ENCODE measurements around the gene BCL2A1. TPM values are rescaled to one million over a fixed set of nuclear protein-coding genes. Genes with fewer than 3 reads are reported as not detected.

Gene BCL2A1
- total and polyA plus RNA-seq, 10 donors: 34.4 to 180 (median 54.2) TPM

DNA sequence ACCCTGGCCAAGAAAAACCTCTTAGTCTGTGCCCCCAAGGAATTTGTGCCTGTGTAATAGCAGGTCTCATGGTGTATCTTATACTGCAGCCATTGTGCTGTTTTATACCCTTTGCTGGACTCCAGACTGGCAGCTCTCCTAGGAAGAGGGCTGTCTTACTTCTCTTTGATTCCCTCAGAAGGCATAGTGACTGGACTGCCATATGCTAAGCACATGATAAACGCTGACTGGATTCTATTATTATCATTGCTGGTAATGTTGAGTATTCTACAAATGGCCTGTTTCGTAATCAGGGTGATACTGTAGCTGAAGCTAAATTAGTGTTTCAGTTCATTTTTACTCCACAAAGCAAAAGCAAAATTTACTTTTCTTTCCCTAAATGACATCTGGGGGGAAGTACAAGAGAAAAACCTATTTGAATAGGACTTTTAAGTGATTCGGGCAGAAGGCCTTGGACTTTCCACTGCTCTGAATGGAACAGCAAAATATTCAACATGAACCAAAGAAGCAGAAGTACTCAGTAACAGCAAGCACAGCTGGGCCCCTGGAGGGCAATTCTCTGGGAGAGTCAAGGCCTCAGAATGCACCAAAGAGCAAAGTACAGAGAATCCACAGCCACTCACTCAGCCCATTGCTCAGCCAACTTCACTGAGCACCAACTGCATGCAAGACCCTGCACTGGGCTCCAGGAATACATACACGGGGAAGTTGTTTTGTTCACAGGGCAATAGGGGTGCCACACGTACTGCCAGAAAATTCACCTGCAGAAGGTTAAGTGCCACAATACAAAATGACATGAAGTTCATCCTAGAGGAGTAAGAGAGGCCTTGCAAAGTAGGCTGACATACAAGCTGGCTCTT is 7.9 kb upstream of the BCL2A1 start:
- Histone ChIP-seq H3K4me3 (peak overlapping the region in 1 of 8 donors; percentile 3), H3K4me1 (peaks cover 9 to 72% (median 51%) of the 10 kb centered on the region in 6 donors), H3K36me3 (no peaks in the 10 kb centered on the region), H3K9me3 (no peaks in the 10 kb centered on the region), H3K27me3 (replicated peaks in 1 of 7) (no peaks in the 10 kb centered on the region), H3K27ac (peak overlapping the region in 7 of 8 donors; percentile 44 to 91 (median 84))
- TF ChIP-seq POLR2AphosphoS5 (IDR thresholded peaks at IDR 0.05): no peak
- no peak for TF ChIP-seq CTCF (IDR thresholded peaks at IDR 0.05 in 8 of 11, conservative IDR thresholded peaks at IDR 0.05 in 3 of 11)
- TF ChIP-seq POLR2A (IDR thresholded peaks at IDR 0.05): no peak
- 42 to 59% (median 52%) methylated on average over 5 of the region's 5 CpGs for WGBS, 5 donors
- DNase-seq: peak; percentile 77
- intact Hi-C loops (cut with DNase I; ENCODE audit: low total_unique reads): no loop called here

DNA sequence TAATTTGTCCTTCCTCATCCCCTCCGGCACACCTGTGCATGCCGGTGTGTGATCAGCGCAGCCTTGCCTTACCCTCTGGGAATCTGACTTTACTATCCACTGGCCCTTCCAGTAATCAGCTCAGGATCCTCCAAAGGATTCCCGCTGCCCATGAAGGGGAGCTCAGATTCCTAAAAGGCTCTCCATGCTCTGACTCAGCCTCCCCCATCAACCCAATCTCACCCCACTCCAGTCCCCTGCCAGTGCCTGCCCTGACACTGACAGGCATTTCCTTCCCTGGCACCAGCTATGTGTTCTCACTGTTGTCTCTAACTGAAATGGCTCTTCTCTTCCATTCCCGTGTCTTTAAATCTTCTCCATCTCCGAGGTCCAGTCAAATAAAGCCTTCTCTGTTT is 7.3 kb upstream of the BCL2A1 start:
- TF ChIP-seq CTCF (IDR thresholded peaks at IDR 0.05 in 8 of 11, conservative IDR thresholded peaks at IDR 0.05 in 3 of 11): no peak
- no peak for TF ChIP-seq POLR2A (IDR thresholded peaks at IDR 0.05)
- no peak for TF ChIP-seq POLR2AphosphoS5 (IDR thresholded peaks at IDR 0.05)
- peak overlapping the region in 1 of 8 donors; percentile 3 for H3K4me3 ChIP-seq
- intact Hi-C loops (cut with DNase I; ENCODE audit: low total_unique reads): no loop called here
- H3K27me3 ChIP-seq (replicated peaks in 1 of 7): no peaks in the 10 kb centered on the region
- H3K36me3 ChIP-seq: no peaks in the 10 kb centered on the region
- H3K9me3 ChIP-seq: no peaks in the 10 kb centered on the region
- WGBS, 5 donors: 77 to 95% (median 84%) methylated on average over 6 of the region's 6 CpGs
- H3K4me1 ChIP-seq: peaks cover 9 to 78% (median 56%) of the 10 kb centered on the region in 6 donors
- DNase-seq: peak; percentile 69
- peak overlapping the region in 7 of 8 donors; percentile 44 to 91 (median 84) for H3K27ac ChIP-seq

DNA sequence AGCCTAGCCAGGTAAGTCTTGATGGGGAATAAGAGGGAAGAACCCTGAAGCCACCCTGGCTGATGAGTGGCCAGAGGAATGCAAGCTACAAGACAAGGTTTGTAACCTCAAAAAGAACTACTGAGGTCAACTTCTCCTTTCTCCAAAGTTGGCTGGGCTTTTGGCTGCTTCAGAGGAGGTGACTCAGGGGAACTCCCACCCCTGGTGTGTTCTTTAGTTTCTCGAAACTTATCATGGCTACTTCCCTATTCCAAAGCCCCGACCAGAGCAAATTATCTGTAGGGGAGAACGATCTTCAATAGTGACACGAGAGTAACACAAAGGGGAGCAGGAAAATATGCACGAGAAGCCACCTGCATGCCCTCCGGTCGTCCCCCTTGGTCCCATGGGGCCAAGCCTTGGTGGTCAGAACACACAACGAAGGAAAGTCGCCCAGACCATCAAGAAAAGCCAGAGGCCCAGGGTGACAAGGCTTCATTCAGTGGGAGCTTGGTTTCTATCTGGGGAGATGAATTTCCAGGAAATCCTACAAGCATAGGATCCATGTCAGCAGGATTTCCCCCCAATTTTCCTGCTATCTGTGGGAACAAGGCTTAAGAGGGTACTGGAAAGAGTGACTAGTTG is 6.5 kb upstream of the BCL2A1 start:
- 40 to 61% (median 49%) methylated on average over 9 of the region's 9 CpGs for WGBS, 5 donors
- peak overlapping the region in 7 of 8 donors; percentile 44 to 91 (median 84) for H3K27ac ChIP-seq
- H3K4me1 ChIP-seq: peaks cover 9 to 79% (median 58%) of the 10 kb centered on the region in 6 donors
- DNase-seq: peak; percentile 75
- no peaks in the 10 kb centered on the region for H3K36me3 ChIP-seq
- no peaks in the 10 kb centered on the region for H3K27me3 ChIP-seq (replicated peaks in 1 of 7)
- intact Hi-C loops (cut with DNase I; ENCODE audit: low total_unique reads): no loop called here
- no peak for TF ChIP-seq POLR2A (IDR thresholded peaks at IDR 0.05)
- TF ChIP-seq CTCF (IDR thresholded peaks at IDR 0.05 in 8 of 11, conservative IDR thresholded peaks at IDR 0.05 in 3 of 11): no peak
- peak in 1 of 3 donors; percentile 57 for TF ChIP-seq POLR2AphosphoS5 (IDR thresholded peaks at IDR 0.05)
- no peaks in the 10 kb centered on the region for H3K9me3 ChIP-seq
- H3K4me3 ChIP-seq: peak overlapping the region in 1 of 8 donors; percentile 31
